Amniotic stem cell (primary cell): Measurements from ENCODE around the gene ABHD6.
"Not testable (repeated sequence)": the region's sequence is repeated elsewhere in the genome, so short reads cannot be mapped to it uniquely, and the experiment has no call there.

Experiments used
- DNase-seq: peaks from one replicate; lab custom pipeline; 2025; lab: John Stamatoyannopoulos, UW

ABHD6 gene

GRCh38 chr3:58209933-58210332 is 27.7 kb upstream of the ABHD6 start:
- DNase-seq: no peak

GRCh38 chr3:58210761-58211460 is 26.7 kb upstream of the ABHD6 start, which contains the start of gene DNASE1L3:
Gene DNASE1L3, minus strand, starts transcription at chr3:58210972. Its CDS starts 66 bp downstream, at chr3:58210906.
- DNase-seq: no peak

GRCh38 chr3:58214484-58215316 is 22.9 kb upstream of the ABHD6 start:
- DNase-seq: no peak

- DNase-seq: no peak
These were observed 22.1 kb upstream of the ABHD6 start for GRCh38 chr3:58215317-58216025.

- no peak for DNase-seq
These were observed 20.9 kb upstream of the ABHD6 start for GRCh38 chr3:58216496-58217195.

GRCh38 chr3:58217209-58217811 is 20.3 kb upstream of the ABHD6 start:
- no peak for DNase-seq

GRCh38 chr3:58218904-58219303 is 18.7 kb upstream of the ABHD6 start:
- DNase-seq: no peak

GRCh38 chr3:58222161-58222724 is 15.3 kb upstream of the ABHD6 start:
- no peak for DNase-seq

GRCh38 chr3:58223855-58224254 is 13.7 kb upstream of the ABHD6 start:
- DNase-seq: no peak

- not testable (repeated sequence) for DNase-seq
These were observed 9.7 kb upstream of the ABHD6 start for GRCh38 chr3:58227933-58228332.

GRCh38 chr3:58230876-58231552 is 6.6 kb upstream of the ABHD6 start:
- DNase-seq: no peak

- DNase-seq: no peak
These were observed 5.9 kb upstream of the ABHD6 start for GRCh38 chr3:58231666-58232065.

GRCh38 chr3:58234516-58234931 is 3.1 kb upstream of the ABHD6 start:
- DNase-seq: peak; percentile 13

- DNase-seq: no peak
These were observed 1.6 kb upstream of the ABHD6 start for GRCh38 chr3:58235970-58236369.

GRCh38 chr3:58236527-58237237 is 910 bp upstream of the ABHD6 start:
- no peak for DNase-seq

- DNase-seq: no peak
These were observed 519 bp downstream of the ABHD6 start for GRCh38 chr3:58237941-58238681.

GRCh38 chr3:58238830-58239229 is 1.2 kb downstream of the ABHD6 start:
- no peak for DNase-seq

- DNase-seq: no peak
These were observed 3.9 kb downstream of the ABHD6 start for GRCh38 chr3:58241306-58242044.

GRCh38 chr3:58242340-58242739 is 4.7 kb downstream of the ABHD6 start:
- no peak for DNase-seq
